Measurements from ENCODE around the gene PDE9A. TPM values are rescaled to one million over a fixed set of nuclear protein-coding genes. Genes with fewer than 3 reads are reported as not detected.

PDE9A gene
- total RNA-seq, 1 experiment from 2014 or later = 31.9 TPM

DNA sequence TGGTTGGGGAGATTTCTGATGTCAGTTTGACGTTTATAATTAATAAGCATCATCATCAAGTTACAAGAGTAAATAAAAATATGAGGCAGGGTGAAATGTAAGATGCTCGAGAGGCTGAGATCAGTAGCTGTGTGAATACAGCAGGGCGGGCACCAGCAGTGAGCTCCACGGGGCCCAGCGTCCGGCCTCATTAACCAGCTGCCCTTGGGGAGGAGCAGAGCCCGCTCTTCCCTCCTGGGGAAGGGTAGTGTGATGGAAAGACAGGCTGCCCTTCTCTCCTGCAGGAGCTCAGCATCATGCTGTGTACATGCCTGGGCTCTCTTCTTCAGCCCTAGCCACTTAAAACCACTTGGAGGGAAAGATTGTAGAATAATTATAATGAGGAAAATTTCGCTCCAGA lies 23.4 kb downstream of the PDE9A start:
- no peak overlapping the region for H3K23ac ChIP-seq (ENCODE audit: insufficient read length, low read depth, low read length)
- peaks cover 22 to 25% (median 22%) of the 10 kb centered on the region in 3 experiments for H3K36me3 Mint-ChIP-seq (ENCODE audit: insufficient read depth in 1 of 3, low read depth in 3 of 3)
- no peak overlapping the region for H2AK5ac ChIP-seq (ENCODE audit: insufficient read length, low read length)
- H4K20me1 ChIP-seq (ENCODE audit: control insufficient read depth, insufficient read depth, insufficient read length) = no peaks in the 10 kb centered on the region
- no peaks in the 10 kb centered on the region for H3K9me3 Mint-ChIP-seq
- no peak overlapping the region for H2BK15ac ChIP-seq (ENCODE audit: low read depth, low read length)
- no peak overlapping the region for H3K4ac ChIP-seq (ENCODE audit: low read depth, low read length)
- no peak overlapping the region for H2BK120ac ChIP-seq (ENCODE audit: low read depth, low read length, poor library complexity, severe bottlenecking)
- no peak overlapping the region for H4K91ac ChIP-seq (ENCODE audit: insufficient read length, low read depth, low read length)
- H3K9ac ChIP-seq (ENCODE audit: extremely low read depth, insufficient read length, low read length) = no peak overlapping the region
- WGBS (ENCODE audit: extremely low coverage, insufficient read length, low lambda C conversion rate) = no CpG with 5 or more reads among the region's 8 CpGs
- H3K27ac Mint-ChIP-seq = peak overlapping the region in 1 of 3 experiments; percentile 14; a peak in 1 of 7 replicates
- no peak overlapping the region for H3K27ac ChIP-seq (ENCODE audit: insufficient read length, low read depth, low read length)
- no peaks in the 10 kb centered on the region; the same call in 1 of the 2 replicates for H3K27me3 Mint-ChIP-seq (ENCODE audit: low read depth)
- no peaks in the 10 kb centered on the region for H3K9me3 ChIP-seq (ENCODE audit: control insufficient read depth, low read depth, low read length)
- TF ChIP-seq, protein P1, sequence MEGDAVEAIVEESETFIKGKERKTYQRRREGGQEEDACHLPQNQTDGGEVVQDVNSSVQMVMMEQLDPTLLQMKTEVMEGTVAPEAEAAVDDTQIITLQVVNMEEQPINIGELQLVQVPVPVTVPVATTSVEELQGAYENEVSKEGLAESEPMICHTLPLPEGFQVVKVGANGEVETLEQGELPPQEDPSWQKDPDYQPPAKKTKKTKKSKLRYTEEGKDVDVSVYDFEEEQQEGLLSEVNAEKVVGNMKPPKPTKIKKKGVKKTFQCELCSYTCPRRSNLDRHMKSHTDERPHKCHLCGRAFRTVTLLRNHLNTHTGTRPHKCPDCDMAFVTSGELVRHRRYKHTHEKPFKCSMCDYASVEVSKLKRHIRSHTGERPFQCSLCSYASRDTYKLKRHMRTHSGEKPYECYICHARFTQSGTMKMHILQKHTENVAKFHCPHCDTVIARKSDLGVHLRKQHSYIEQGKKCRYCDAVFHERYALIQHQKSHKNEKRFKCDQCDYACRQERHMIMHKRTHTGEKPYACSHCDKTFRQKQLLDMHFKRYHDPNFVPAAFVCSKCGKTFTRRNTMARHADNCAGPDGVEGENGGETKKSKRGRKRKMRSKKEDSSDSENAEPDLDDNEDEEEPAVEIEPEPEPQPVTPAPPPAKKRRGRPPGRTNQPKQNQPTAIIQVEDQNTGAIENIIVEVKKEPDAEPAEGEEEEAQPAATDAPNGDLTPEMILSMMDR (conservative IDR thresholded peaks at IDR 0.05) = no peak
- no peak overlapping the region for H2BK20ac ChIP-seq (ENCODE audit: low read depth, low read length, poor library complexity, severe bottlenecking)
- no peak overlapping the region for H2AFZ ChIP-seq (ENCODE audit: low read length)
- no peak overlapping the region for H3K4me2 ChIP-seq (ENCODE audit: insufficient read depth, insufficient read length, low read length)
- no peaks in the 10 kb centered on the region for H3K27me3 ChIP-seq (ENCODE audit: insufficient read depth, low read length)
- no peaks in the 10 kb centered on the region for H3K23me2 ChIP-seq (ENCODE audit: insufficient read length, low read depth, low read length, poor library complexity, severe bottlenecking)
- H3K4me3 Mint-ChIP-seq = no peak overlapping the region
- no peak overlapping the region for H3K56ac ChIP-seq (ENCODE audit: insufficient read length, low read depth, low read length)
- no peak overlapping the region for H2BK5ac ChIP-seq (ENCODE audit: insufficient read length, low read length)
- H4K5ac ChIP-seq (ENCODE audit: insufficient read length, low read depth, low read length) = no peak overlapping the region
- no peaks in the 10 kb centered on the region for H3K79me1 ChIP-seq (ENCODE audit: insufficient read depth, low read depth, low read length, poor library complexity, severe bottlenecking)
- H3K4me1 ChIP-seq (ENCODE audit: insufficient read depth, low read length) = no peaks in the 10 kb centered on the region; the same call in 1 of the 2 replicates
- H2BK12ac ChIP-seq (ENCODE audit: insufficient read length, low read depth, low read length) = no peak overlapping the region
- no peak overlapping the region for H4K8ac ChIP-seq (replicated peaks; ENCODE audit: insufficient read length, low read depth, low read length)
- H3K79me2 ChIP-seq (ENCODE audit: insufficient read depth, low read length) = no peaks in the 10 kb centered on the region; the same call in 1 of the 2 replicates
- peaks cover 43 to 67% of the 10 kb centered on the region in 2 experiments for H3K4me1 Mint-ChIP-seq
- no peak overlapping the region for H3K18ac ChIP-seq (ENCODE audit: insufficient read length, low read depth, low read length)
- no peak for DNase-seq
- H3K14ac ChIP-seq (ENCODE audit: insufficient read depth, low read length) = no peak overlapping the region
- H3T11ph ChIP-seq (ENCODE audit: low read length) = no peak overlapping the region
